HG03103 (cell line): ENCODE measurements around the gene SORCS2.

ENCODE experiments used
- ATAC-seq: cut with Tn5 transposase; IDR thresholded peaks from one replicate; pipeline ENCODE4 v1.9.1; 2021; ENCODE audit warnings: low read depth; ENCODE audit not compliant: unreplicated experiment

SORCS2 gene

DNA sequence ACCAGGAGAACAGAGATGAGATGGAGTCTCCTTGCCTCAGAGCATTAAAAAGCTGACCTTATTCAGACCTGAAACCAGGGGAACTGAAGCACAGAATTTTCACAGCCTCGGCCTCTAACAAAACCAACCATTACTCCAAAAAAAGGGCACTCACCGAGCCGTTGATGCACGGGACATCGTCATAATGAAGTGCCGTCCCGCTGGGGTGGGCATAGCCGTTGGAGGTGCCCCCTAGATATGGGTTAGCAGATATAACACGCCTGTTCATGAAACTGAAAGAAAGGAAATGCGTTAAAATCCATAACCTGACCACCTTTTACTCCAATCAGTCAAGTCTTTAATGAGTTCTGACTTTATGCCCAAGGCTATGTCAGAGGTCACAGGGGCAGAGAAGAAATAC is 593.7 kb downstream of the SORCS2 start:
- no peak for ATAC-seq

DNA sequence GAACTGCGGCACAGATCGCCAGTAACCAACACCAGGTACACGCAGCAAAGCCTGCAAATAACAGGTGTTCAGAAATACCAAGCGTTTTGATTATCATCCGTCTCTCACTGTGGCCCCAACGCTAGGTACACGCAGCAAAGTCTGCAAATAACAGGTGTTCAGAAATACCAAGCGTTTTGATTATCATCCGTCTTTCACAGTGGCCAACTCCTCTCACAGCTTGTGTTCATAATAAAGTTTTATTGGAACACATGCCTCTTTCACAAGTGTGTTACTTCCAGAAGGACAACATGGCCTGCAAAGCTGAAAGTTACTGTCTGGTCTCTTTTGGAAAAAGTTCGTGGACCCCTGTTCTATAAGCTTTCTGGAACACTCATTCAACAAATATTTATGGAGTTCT is 594.2 kb downstream of the SORCS2 start:
- ATAC-seq: no peak

- ATAC-seq: no peak
Measured at GRCh38 chr4:7787067-7787466, 594.7 kb downstream of the SORCS2 start.

DNA sequence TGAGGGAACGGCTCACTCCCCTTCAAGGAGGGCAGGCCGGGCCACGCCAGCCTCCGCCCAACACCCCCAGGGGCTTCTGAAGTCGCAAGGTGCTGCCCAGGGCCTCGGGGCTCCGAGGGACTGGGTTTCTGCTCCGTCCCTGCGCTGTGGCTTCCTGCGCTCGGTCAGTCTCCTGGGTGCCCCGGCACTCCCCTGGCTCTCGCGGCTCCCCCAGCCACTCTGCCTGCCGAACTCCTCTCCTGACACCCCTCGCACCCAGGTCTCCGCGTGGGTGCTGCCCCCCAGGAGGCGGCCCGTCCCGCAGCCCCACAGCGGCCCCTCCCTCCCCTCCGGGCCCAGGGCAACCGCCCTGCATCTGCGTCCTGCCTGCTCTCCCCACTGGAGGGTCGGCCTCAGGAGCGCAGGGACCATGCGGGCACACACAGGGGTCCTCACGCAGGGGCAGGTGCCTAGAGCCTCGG is 595.4 kb downstream of the SORCS2 start:
- ATAC-seq: no peak

- ATAC-seq: no peak
Measured at GRCh38 chr4:7788193-7788592, 595.9 kb downstream of the SORCS2 start.

- no peak for ATAC-seq
Measured at GRCh38 chr4:7788694-7789425, 596.5 kb downstream of the SORCS2 start.

DNA sequence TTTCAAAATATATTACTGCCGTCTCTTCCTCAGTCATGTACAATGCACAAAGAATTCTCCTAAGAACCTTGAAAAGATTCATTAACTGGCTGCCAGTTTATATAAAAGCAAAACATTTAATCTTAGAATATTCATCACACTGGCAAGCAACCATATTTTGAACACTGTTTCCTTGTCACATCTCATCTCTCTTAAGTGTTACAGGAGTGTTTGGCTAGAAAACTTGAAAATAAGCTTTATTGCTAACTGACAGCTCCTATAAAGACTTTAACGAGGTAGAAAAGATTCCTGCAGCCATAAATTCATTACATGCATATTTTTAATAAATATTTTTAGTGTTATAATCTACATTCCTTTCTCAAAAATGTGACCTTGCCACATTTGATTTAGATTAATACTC is 597.7 kb downstream of the SORCS2 start:
- no peak for ATAC-seq

DNA sequence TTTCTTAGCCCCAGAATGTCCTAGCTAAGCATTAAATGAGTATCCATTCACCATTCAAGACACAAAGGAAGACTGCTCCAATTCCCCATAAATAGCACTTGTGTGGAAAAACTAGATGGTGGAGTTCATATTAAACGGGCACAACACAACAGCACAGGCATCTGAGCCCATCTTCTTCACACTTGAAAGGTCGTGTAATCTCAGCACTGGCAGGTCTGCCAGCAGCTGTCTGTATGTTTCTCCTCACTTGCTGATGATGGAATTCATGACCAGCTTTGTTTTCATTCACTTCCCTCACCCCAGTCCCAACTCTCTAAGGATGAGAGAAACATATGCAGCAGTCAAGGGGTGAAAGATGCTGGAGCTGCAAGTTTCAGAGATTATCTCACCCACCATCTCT is 598.7 kb downstream of the SORCS2 start:
- ATAC-seq: no peak
